Type B pancreatic cell (in vitro differentiated cells): ENCODE data around the gene PRM2. TPM values are rescaled to one million over a fixed set of nuclear protein-coding genes. Genes with fewer than 3 reads are reported as not detected.

Source experiments
- DNase-seq: peaks from one replicate; pipeline ENCODE4 v3.0.0; 2021; ENCODE audit warnings: mixed read lengths; ENCODE audit not compliant: unreplicated experiment; ENCODE audit errors: extremely low spot score
- H3K27ac Mint-ChIP-seq: 2 replicates; pipeline ENCODE4 v1.8.0; 2021; ENCODE audit warnings: mild to moderate bottlenecking, mixed read lengths
- H3K27me3 Mint-ChIP-seq: 2 replicates; pipeline ENCODE4 v1.8.0; 2021; ENCODE audit warnings: mixed read lengths
- H3K36me3 Mint-ChIP-seq: 2 replicates; pipeline ENCODE4 v1.8.0; 2021; ENCODE audit warnings: mixed read lengths
- H3K4me1 Mint-ChIP-seq: one replicate; pipeline ENCODE4 v1.8.0; 2021; ENCODE audit warnings: mixed read lengths; ENCODE audit not compliant: unreplicated experiment
- H3K4me3 Mint-ChIP-seq: 2 replicates; pipeline ENCODE4 v1.8.0; 2021; ENCODE audit warnings: mild to moderate bottlenecking, mixed read lengths
- H3K9me3 Mint-ChIP-seq: 2 replicates; pipeline ENCODE4 v1.8.0; 2021; ENCODE audit warnings: mixed read lengths
- total RNA-seq: library from RNA; stranded (reverse); gene quantifications from 2 replicates; pipeline ENCODE4 v1.2.1, GENCODE V29; 2021; ENCODE audit warnings: low replicate concordance
- TF ChIP-seq, protein P1 (sequence below): fragments of 200-600 bp; sonication (generic); conservative IDR thresholded peaks from 2 replicates; pipeline ENCODE4 v1.5.0; 2021; ENCODE audit warnings: antibody characterized with exemption, mild to moderate bottlenecking

The PRM2 gene
- total RNA-seq, 1 donor from 2014 or later, result not detected

DNA sequence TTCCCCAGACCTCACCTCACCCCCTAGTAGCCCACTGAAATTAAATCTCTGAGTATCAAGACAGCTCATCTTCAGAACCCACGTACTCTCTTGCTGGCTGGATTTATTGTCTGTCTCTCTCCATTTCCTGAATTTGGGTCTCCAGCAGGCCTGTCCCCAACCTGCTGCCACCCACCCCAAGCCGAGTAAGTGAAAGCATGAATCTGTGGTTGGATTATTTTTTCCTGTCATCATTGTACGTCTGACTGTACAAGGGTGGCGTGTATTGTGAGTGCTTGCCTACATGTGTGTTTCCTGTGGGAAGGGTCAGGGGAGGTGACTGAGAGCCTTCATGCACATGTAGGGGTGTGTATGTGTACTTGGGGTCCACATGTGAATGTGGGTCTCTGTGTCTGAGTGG is 12.5 kb downstream of the PRM2 start:
- Mint-ChIP-seq H3K27me3 (no peaks in the 10 kb centered on the region), H3K36me3 (no peaks in the 10 kb centered on the region), H3K4me3 (no peak overlapping the region), H3K9me3 (no peaks in the 10 kb centered on the region), H3K27ac (peak overlapping the region; percentile 1), H3K4me1 (peaks cover 4% of the 10 kb centered on the region)
- no peak for DNase-seq
- TF ChIP-seq, protein P1, sequence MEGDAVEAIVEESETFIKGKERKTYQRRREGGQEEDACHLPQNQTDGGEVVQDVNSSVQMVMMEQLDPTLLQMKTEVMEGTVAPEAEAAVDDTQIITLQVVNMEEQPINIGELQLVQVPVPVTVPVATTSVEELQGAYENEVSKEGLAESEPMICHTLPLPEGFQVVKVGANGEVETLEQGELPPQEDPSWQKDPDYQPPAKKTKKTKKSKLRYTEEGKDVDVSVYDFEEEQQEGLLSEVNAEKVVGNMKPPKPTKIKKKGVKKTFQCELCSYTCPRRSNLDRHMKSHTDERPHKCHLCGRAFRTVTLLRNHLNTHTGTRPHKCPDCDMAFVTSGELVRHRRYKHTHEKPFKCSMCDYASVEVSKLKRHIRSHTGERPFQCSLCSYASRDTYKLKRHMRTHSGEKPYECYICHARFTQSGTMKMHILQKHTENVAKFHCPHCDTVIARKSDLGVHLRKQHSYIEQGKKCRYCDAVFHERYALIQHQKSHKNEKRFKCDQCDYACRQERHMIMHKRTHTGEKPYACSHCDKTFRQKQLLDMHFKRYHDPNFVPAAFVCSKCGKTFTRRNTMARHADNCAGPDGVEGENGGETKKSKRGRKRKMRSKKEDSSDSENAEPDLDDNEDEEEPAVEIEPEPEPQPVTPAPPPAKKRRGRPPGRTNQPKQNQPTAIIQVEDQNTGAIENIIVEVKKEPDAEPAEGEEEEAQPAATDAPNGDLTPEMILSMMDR, result no peak

DNA sequence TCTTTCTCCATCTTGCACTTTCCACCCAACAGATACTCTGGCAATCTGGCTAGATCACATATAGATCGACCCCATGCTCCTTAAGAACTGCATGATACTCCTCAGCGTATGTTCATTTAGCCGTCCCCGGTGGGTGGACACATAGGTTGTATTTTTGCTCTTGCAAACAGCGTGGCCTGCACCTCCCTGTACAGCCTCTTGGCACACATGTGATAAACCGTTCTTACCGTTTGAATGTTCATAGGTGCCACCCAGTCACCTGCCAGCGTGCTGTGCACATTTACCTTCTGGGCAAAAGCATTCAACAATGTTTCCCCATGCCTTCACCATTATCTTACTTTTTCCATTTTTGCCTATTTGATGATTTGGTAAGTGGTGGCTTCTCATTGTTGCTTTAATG is 13.4 kb downstream of the PRM2 start:
- no peak overlapping the region for H3K4me3 Mint-ChIP-seq
- H3K27ac Mint-ChIP-seq, result peak overlapping the region; percentile 1
- DNase-seq, result no peak
- no peaks in the 10 kb centered on the region for H3K36me3 Mint-ChIP-seq
- H3K4me1 Mint-ChIP-seq, result peaks cover 4% of the 10 kb centered on the region
- TF ChIP-seq, protein P1, result no peak
- no peaks in the 10 kb centered on the region for H3K9me3 Mint-ChIP-seq
- H3K27me3 Mint-ChIP-seq, result no peaks in the 10 kb centered on the region

DNA sequence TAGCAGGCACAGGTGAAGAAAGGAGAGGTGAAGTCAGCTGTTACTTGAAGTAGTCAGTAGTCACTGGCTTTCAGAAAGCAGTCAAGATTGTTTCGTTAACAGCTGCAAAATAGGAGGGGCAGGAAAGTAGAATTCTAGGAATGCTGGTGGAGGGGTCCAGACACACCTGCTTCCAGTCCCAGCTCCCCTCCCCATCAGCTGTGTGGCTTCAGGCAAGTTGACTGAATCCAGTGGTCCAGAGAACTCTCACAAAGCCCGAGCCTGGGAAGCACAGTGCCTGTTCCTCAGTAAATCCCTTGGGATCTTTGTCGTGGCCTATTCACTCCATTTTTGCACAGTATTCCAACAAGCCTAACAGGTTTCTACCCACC is 15.7 kb downstream of the PRM2 start:
- H3K9me3 Mint-ChIP-seq, result no peaks in the 10 kb centered on the region
- no peaks in the 10 kb centered on the region for H3K36me3 Mint-ChIP-seq
- no peaks in the 10 kb centered on the region for H3K27me3 Mint-ChIP-seq
- H3K27ac Mint-ChIP-seq, result peak overlapping the region; percentile 96
- TF ChIP-seq, protein P1, result no peak
- peaks cover 11% of the 10 kb centered on the region for H3K4me1 Mint-ChIP-seq
- H3K4me3 Mint-ChIP-seq, result peak overlapping the region; percentile 50
- no peak for DNase-seq

DNA sequence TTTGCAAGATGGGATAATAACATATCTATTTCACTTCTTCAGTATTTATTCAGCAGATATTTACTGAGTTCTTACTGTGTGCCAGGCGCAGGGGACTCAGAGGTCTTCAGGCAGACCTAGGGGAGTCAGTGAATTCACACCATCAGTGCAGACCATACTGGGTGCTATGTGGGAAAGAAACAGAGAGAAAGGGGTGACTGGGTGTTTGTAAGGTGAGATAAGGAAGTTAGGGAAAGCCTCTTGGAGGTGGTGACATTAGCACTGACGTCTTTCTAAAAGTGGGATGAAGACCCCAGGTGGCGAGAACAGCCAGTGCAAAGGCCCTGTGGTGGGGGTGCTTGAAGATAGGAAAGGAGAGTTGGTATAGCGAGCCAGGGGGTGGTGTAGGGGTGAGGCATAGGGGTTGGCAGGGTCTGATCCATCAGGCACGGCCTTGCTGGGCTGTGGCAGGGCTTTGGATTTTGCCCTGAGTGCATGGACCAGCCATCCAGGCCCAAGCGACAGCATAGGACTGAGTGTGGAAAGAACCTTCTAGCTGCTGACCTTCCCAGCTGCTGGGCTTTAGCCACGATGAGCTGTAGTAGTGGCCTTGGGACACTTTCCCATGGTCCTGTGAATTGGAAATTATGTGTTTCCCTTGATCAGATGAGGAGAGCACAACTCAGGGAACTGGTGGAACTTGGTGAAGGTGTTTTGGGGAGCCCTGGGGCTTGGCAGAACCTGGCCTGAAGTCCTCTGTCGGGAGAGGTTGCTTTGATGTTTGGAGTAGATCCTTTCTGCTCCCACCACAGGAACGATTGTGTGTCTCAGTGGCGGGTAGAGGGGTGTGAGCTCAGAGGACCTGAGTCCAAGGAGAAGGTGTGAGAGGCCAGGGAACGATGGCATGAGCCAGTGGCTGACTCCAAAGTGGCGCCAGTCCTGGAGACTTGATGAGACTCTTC is 16.4 kb downstream of the PRM2 start:
- peaks cover 11% of the 10 kb centered on the region for H3K4me1 Mint-ChIP-seq
- no peaks in the 10 kb centered on the region for H3K27me3 Mint-ChIP-seq
- H3K4me3 Mint-ChIP-seq, result peak overlapping the region; percentile 50
- H3K27ac Mint-ChIP-seq, result peak overlapping the region; percentile 96
- no peak for DNase-seq
- H3K36me3 Mint-ChIP-seq, result no peaks in the 10 kb centered on the region
- no peaks in the 10 kb centered on the region for H3K9me3 Mint-ChIP-seq
- TF ChIP-seq, protein P1, result no peak

DNA sequence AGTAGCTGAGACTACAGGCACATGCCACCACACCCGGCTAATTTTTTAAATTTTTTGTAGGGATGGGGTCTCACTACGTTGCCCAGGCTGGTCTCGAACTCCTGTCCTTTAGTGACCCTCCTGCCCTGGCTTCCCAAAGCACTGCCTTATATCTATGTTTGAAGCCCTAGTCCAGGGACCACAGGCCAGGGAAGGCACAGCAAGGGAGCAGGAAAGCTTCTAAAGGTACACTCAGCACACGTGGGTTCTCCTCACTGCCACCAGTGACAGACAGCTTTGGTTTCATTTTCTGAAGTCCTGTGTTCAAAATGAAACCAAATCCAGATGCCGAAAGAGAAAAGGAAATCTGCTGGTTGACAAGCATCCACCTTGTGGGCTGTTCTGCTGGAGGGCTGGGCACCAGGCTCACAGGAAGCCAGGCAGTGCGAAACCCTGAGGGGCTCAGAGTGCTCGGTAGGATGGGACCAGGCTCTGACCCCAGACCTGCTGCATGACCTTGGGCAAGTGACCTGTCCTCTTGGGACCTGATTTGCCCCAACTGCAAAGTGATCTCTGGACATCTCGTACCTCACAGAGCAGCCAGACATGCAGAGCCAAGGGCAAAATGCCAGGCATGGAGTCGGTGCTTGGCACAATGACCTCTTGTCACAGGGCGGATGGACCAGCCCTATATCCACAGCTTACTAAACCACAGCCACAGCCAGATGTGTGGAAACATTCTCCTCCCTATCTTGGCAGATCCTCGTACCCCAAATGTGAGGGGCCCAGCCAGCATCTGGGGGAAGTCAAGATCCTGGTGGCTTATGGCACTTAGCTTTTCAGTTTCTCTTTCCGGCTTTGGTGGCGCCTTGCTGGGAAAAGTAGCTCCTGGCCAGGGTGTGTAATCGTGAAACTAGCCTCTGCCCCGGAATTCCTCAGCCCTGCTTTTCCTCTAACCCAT is 17.5 kb downstream of the PRM2 start:
- H3K4me3 Mint-ChIP-seq, result no peak overlapping the region
- no peaks in the 10 kb centered on the region for H3K27me3 Mint-ChIP-seq
- H3K4me1 Mint-ChIP-seq, result peaks cover 13% of the 10 kb centered on the region
- H3K36me3 Mint-ChIP-seq, result no peaks in the 10 kb centered on the region
- TF ChIP-seq, protein P1, result no peak
- H3K9me3 Mint-ChIP-seq, result no peaks in the 10 kb centered on the region
- DNase-seq, result no peak
- peak overlapping the region; percentile 96 for H3K27ac Mint-ChIP-seq
